Kidney capillary endothelial cell (primary cell): Measurements from ENCODE around the gene CXCL9.
A peak's percentile ranks its signal among the peaks of the same experiment; 100 is the strongest.
"Not testable (repeated sequence)": the region's sequence is repeated elsewhere in the genome, so short reads cannot be mapped to it uniquely, and the experiment has no call there.

Experiments
- DNase-seq: peaks from one replicate; pipeline ENCODE4 v3.0.0-alpha.2; 2018; ENCODE audit warnings: low spot score

Gene CXCL9

DNA sequence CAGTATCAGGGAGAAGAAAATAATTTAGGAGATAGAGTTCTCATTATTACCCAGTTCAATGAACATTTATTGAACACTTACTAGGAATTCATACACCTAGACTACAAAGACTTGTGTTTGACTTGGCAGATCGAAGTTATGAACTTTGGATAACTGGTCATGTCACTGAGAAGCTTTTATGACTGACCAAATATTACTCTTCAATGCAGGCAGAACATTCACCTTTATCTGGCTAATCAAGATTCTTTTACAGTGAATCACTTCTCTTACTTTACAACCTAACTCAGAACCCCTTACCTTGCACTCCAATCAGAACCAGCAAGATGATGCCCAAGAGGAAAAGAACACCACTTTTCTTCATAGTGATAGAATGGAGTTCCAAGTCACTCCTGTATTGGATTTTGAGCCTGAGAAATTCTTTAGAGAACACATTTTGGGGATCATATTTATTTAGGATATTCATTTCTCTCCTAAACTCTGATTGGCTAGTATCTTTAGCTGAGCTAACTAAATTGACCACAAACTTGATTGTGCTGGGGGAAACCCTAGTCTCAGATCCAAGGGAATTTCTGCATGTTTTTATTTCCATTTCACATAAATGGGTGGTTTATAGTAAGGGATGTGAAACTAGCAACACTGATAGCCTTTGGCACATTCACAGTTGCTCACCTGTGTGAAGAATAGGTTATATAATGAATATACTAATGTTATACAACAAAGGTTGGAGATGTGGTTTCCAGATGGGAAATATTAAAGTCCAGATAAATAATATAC, at the start of gene CXCL9:
Gene CXCL9, minus strand, starts transcription at position 421 of the 774 bp plus-strand sequence. Its CDS starts 60 bp downstream, at position 361.
- no peak for DNase-seq

DNA sequence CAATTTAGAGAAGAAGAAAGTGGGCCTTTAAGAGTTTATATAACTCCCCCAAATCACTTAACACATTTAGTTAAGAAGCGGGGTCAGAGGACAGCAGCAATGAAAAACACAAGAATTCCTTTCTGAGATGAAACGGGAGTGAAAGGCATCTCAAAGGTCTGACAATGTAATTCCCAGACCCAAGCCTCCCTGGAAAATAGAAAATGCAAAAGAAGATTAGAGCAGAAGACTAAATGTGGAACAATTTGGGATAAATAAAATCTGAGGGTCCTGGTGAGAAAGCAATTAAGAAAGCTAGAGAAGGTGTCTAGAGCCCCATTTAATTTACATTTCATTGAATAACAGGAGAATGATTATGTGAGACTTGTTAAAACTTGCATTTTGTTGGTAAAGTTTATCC, 48.1 kb upstream of the CXCL9 start:
- DNase-seq = no peak

DNA sequence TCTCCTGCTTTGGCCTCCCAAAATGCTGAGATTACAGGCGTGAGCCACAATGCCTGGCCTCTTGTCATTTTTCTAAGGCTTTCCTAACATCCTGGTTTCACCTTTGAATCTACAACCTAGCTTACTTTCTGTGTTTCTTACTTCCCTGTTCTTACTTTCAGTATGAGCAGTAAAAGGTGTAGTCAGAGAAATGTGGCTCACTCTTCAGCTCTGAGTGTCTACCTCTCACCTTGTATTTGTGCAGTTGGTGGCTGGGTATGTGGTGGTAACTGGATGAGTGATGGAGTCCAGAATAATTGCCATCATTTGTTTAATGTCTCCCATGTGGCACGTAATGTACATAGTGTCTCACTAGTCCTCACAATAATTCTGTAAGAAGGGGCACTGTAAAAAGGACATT, 47.7 kb upstream of the CXCL9 start:
- no peak for DNase-seq

DNA sequence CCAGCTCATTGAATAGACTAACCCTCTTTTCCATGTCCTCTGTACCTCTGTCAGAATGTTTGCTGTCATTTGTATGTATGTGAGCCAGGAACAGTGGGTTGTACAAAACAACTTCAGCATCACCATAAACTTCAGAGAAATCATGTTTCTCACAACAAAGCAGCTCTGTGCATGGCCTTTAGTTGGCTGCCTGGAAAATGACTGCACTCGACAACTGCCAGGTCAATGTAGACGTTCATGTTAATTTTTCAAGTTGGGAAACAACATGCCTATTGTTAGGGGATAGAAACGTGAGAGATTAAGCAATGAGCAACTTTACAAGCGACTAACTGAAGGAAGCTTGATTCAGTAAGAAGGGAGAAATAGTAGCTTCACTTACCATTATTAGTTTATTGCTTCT, 46.4 kb upstream of the CXCL9 start:
- no peak for DNase-seq

DNA sequence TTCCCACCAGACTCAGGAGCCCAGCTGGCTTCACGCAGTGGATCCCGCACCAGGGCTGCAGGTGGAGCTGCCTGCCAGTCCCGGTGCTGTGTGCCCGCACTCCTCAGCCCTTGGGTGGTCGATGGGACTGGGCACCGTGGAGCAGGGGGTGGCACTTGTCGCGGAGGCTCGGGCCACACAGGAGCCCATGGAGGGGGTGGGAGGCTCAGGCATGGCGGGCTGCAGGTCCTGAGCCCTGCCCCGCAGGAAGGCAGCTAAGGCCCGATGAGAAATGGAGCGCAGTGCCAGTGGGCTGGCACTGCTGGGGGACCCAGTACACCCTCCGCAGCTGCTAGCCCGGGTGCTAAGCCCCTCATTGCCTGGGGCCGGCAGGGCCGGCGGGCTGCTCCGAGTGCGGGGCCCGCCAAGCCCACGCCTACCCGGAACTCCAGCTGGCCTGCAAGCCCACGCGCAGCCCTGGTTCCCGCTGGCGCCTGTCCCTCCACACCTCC, 43.3 kb upstream of the CXCL9 start:
- DNase-seq = not testable (repeated sequence)

DNA sequence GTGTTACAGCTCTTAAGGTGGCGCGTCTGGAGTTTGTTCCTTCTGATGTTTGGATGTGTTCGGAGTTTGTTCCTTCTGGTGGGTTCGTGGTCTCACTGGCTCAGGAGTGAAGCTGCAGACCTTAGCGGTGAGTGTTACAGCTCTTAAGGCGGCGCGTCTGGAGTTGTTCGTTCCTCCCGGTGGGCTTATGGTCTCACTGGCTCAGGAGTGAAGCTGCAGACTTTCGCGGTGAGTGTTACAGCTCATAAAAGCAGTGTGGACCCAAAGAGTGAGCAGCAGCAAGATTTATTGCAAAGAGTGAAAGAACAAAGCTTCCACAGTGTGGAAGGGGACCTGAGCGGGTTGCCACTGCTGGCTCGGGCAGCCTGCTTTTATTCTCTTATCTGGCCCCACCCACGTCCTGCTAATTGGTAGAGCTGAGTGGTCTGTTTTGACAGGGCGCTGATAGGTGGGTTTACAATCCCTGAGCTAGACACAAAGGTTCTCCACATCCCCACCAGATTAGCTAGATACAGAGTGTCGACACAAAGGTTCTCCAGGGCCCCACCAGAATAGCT, 42.6 kb upstream of the CXCL9 start:
- not testable (repeated sequence) for DNase-seq

DNA sequence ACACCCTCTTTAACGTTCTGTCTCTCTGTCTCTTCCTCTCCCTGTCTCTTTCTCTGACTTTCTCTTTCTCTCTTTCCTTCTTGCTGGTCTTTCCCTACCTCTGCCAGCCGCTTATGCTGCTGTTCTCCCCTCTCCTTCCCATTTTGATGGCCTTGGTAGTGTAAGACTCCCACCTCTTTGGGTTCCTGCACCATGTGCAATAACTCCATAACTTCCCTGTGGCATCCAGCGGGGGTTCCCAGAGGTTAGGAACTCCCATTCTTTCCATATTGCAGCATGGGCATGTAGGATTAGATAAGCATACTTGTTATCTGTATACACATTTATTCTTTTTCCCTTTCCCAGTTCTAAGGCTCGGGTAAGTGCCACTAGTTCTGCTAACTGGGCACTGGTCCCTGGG, 37.4 kb upstream of the CXCL9 start:
- DNase-seq = not testable (repeated sequence)

DNA sequence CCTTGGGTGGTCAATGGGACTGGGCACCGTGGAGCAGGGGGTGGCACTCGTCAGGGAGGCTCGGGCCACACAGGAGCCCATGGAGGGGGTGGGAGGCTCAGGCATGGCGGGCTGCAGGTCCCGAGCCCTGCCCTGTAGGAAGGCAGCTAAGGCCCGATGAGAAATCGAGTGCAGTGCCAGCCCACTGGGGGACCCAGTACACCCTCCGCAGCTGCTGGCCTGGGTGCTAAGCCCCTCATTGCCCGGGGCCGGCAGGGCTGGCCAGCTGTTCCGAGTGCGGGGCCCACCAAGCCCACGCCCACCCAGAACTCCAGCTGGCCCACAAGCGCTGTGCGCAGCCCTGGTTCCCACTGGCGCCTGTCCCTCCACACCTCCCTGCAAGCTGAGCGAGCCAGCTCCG, 36.0 kb upstream of the CXCL9 start:
- not testable (repeated sequence) for DNase-seq

DNA sequence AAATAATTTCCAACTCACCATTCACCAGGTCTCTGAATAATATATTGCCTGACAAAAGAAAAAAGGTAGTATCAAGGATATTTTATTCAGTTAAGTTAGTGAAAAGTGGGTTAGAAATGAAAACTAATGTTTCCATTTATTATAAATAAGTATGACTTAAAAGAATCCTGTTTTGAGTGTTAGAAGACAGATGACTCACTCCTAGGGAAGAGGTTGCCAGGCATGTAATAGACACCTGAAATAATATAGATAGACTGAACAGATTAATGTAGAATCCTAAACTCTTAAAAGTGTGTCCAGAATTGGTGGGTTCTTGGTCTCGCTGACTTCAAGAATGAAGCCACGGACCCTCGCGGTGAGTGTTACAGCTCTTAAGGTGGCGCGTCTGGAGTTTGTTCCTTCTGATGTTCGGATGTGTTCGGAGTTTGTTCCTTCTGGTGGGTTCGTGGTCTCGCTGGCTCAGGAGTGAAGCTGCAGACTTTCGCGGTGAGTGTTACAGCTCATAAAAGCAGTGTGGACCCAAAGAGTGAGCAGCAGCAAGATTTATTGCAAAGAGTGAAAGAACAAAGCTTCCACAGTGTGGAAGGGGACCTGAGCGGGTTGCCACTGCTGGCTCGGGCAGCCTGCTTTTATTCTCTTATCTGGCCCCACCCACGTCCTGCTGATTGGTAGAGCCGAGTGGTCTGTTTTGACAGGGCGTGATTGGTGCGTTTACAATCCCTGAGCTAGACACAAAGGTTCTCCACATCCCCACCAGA, 35.1 kb upstream of the CXCL9 start:
- not testable (repeated sequence) for DNase-seq

DNA sequence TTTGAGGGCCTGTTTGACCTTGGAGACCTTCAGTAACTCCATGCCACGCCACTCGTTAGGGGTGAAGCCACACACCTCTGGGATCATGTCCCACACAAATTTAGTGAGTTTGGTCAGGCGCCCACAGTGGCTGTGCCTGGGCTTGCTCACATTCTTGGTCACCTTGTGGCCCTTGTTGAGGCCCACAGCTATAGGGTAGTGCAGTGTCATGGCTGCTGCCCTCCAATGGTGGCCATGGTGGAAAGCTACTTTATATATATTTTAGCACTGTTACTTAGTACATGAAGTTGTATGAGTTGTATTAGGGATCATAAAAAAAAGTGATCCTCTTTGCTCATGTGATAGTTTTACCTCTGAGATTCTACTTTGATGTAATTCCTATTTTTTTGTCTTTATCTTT, 29.5 kb upstream of the CXCL9 start:
- DNase-seq = no peak

DNA sequence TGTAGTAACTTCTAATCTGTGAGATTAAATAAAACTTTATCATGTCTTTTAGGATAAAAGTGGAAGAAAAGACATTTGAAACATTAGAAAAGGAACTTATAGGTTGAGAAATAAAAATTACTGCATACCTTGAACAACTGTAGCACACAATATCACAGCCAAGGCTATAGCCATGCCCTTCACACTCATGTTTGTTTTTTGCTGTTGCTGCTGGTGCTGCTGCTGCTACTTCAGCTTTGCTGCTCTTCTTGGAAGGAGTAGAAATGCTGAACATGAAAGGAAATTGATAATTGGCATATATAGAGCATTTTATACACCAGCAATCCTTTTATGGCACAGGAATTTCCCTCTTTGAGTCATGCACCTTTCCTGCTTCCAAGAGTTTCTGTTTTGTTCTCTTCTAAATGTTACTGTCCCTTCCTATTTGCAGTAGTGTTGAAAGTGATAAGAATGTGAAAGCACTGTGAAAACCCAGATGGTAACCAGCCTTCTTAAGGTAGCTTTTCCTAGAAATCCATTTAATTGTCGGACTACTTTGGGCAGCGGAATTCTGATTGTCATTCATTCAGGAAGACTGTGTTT, 28.6 kb upstream of the CXCL9 start, which contains the start of gene CXCL11:
Gene CXCL11, minus strand, starts transcription at position 272 of the 582 bp plus-strand sequence. Its CDS starts 83 bp downstream, at position 189.
- no peak for DNase-seq

DNA sequence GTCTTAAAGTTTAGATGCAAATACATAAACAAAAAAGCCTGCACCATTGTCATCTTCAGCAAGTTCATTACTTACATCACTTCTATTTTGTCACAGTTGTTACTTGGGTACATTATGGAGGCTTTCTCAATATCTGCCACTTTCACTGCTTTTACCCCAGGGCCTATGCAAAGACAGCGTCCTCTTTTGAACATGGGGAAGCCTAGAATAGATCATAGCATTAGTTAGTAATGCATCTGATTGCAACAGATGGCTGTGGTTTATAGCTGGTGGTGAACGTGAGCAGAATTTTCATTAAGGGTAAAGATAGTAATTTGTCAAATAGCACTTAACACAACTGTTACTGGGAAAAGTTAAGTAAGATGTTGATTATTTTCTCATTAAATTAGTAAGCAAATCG, 27.8 kb upstream of the CXCL9 start:
- DNase-seq = no peak

DNA sequence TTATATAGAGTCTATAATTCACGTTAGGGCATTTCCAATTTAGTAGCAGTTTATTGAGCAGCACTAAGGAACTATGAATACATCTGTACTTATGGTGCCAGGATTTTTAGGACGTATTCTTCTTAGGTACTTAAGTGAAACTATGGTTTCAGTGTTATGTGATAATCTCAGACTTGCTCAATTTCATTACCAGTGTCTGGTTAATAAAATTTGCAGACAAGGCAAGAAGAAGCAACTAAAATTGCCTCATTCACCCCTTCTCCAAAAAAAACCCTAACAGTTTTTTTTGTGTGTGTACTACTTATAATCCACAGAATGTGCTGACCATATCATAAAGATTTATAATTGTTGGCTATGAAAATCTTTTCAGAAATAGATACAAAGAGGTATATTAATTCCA, 22.0 kb upstream of the CXCL9 start:
- DNase-seq = no peak

DNA sequence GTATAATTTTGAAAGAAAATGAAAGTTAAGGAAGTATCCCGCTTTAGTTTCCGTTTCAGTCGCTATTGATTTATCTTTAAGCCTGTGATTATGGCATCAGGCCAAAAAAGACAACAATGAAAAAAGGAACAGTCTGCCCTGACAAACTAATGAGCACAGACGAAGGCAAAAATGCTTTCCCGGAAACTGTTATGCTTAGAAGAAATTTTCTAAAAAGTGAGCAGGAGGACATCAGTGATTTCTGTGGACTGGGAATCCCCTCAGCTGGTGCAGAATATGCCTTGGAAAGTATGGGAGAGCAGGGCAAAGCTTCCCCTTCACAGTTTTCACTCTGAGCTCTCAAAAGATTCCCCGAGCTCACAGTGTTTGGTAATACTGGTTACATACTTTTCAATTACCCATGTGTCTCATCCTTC, 21.0 kb upstream of the CXCL9 start:
- peak; percentile 29 for DNase-seq

DNA sequence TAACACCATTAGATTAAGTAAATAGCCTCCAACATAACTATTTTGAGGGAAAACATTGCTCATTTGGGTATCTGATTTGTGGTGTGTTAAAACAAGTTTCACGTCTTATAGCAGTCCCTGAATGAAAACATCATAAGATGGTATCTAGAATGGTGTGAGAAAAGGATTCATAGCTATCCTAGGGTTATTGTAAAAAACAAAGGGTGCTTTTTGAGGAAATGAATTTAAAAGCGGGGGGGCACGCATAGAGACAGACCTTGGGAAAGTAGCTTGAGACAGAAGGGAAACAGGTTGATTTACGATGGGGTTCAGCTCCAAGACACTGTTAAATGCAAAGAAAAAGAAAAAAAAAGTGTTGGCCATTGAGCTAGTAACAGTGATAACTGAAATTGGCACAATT, 16.8 kb upstream of the CXCL9 start:
- DNase-seq = no peak

DNA sequence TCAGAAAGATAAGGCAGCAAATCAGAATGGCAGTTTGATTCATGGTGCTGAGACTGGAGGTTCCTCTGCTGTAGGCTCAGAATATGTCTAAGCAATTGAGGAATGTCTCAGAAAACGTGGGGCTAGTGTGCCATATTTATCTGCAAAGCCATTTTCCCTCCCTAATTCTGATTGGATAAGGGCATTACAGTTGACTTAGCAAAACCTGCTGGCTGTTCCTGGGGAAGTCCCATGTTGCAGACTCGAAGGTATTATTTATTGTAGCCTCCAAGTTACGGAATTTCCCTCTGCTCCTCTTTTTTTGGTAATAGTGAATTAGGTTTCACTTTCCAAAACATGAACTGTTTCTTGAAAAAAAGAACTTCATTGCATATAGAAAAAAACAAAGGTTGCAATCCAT, 16.1 kb upstream of the CXCL9 start, which contains the start of gene CXCL10:
Gene CXCL10, minus strand, starts transcription at position 109 of the 400 bp plus-strand sequence. Its CDS starts 66 bp downstream, at position 43.
- DNase-seq = no peak

DNA sequence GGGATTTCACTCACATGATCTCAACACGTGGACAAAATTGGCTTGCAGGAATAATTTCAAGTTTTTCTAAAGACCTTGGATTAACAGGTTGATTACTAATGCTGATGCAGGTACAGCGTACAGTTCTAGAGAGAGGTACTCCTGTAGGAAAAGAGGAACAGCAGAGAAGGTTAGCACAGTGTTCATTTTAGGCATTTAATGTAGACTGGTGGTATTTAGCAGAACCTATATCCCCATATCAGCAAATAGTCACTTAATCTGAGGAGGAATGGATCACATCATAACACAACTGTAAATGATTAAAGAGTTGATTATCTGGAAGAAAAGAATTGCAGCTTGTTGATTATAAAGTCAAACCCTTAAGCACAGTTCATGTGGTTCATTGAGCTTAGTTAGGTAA, 15.4 kb upstream of the CXCL9 start:
- DNase-seq = no peak

DNA sequence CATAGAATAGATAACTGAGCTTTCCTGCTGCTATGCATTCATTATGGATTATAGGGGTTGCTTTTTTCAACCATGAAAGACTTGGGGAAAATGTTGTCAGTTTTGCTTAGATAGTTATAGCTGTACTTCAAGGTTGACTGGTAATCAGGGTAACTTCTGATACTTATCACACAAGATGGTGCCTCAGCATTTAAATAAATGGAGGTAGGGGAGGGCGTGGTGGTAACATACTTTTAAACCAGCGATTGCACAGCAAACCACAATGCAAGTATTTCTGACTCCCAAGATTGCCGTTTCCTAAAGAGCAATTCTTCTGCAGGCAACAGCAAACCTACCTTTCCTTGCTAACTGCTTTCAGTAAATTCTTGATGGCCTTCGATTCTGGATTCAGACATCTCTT, 14.7 kb upstream of the CXCL9 start:
- no peak for DNase-seq

DNA sequence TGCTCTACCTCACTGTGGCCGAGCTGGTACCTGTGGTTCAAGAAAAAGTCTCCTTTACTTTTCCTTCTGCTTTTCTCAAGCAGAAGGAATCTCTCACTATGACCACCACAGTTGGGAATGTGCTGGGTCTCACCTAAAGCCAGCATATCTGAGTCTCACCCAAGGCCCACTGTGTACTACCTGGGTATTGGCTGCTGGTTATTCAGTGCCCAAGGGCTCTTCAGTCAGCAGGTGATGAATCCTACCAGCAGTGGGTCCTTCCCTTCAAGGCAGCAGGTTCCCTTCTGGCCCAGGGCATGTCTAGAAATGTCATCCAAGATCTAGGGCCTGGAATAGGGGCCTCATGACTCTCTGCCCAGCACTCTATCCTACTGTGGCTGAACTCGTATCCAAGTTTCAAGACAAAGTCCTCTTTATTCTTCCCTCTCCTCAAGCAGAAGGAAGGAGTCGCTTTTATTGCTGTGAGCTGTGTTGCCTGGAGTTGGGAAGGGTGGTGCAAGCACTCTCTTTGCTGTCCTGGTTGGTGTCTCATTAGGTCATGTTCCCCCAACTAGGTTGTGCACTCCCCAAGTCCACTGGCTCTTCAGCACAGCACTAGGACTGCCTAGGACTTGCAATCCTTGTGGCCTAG, 9.9 kb upstream of the CXCL9 start:
- no peak for DNase-seq

DNA sequence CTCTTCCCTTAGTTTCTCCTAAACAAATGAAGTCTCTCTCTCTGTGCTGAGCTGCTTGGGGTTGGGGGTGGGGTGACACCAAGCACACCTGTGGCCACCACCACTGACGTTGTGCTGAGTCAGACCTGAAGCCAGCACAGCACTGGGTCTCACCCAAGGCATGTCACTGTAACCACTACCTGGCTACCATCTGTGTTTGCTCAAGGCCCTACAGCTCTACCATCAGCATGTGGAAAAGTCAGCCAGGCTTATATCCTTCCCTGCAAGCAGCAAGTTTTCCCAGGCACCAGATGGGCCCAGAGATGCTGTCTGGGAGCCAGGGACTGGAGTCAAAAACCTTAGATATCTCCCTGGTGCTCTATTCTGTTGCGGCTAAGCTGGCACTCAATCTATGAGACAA, 9.1 kb upstream of the CXCL9 start:
- DNase-seq = no peak

DNA sequence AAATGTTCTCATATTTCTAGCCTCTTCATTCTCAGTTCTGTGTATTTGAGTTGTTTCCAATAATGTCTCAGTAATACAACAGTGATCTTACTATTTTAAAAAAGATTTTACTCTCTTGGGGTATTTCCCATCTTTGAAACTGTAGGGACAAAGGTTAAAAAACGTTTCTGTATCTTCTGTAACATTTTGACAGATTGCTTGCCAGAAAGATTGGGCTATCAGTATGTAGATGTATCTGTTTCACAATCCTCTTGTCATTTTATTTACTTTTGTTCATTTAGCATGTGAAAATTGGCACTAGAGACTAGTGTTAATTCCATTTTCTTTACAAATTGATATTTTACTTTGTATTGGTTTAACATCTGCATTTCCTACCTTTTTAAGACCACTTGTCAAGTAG, 6.2 kb upstream of the CXCL9 start:
- no peak for DNase-seq

DNA sequence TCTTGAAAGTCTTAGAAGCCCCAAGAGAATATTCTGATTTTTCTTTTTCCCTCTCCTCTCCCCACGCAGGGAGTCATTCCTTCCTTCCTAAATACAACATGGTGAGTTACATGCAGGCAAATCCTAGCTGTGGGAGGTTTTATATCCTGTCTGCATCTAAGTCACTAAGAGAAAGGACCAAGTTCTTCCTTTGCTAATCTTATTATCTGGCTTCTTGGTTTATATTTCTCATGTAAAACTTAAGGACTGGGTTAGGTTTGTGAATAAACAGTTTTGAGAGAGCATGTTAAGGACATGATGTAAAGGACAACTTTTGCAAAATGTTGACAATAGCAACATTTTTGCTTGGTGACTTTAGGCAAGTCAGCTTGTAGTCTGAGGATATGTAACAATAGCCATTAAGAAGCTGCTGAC, 5.1 kb upstream of the CXCL9 start:
- peak; percentile 62 for DNase-seq
